GM13976 (cell line): ENCODE data around the gene DYNLL2.

Experiments used
- DNase-seq: peaks from one replicate; pipeline ENCODE4 v3.0.0; 2012; ENCODE audit warnings: low spot score
- in situ Hi-C: fragments of 300-500 bp; cut with MboI; formaldehyde crosslinking; loops from one replicate; pipeline ENCODE4 v1.12.0; 2022; ENCODE audit warnings: low sequenced_read_pairs, mixed read lengths, inconsistent platforms; ENCODE audit not compliant: unreplicated experiment
- TF ChIP-seq, protein P1 (sequence below): IDR thresholded peaks from 2 replicates; pipeline ENCODE4 v1.5.1; 2012; ENCODE audit warnings: borderline replicate concordance, mild to moderate bottlenecking; ENCODE audit not compliant: insufficient read depth; ENCODE audit errors: extremely low read depth, missing control alignments, control extremely low read depth

Gene DYNLL2

DNA sequence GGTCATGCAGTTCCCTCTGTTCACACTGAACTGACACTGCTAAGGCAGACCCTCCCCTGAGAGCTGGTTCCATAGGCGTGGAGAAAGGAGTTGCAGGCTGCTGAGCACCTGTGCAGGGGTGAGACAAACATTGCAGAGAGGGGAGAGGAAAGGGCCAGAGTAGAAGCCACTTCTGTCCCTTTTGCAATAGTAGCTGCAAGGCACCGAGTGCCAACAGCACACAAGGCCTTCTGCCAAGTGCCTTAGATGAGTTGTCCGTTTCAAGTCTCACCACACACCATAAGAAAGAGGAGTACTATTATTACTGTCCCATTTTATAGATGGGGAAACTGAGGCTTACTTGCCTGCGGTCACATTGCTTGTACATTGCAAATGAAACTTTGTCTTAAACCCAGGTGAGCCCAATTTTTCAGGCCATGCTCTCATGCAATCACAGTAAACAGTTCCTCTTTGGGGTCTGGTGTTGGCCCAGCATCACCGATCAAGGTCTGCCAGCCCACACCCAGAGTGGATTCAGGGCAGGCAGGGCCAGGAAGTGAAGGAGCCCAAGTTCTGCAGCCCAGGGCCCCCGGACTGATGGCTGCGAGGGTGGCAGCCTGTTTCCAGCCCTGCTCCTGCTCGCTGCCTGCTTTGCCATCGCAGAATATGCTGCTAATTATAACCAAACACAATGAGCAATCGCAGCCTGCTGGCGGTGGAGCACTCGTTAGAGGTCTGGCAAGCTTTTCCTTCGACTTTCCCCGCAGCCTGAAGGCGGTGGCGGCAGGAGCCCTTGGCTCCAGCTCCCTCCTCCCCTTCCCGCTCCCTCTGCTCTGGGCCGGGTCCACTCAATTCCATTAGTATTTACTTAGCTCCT lies 36.8 kb upstream of the DYNLL2 start:
- in situ Hi-C loops: no loop called here
- no peak for DNase-seq
- TF ChIP-seq, protein P1, sequence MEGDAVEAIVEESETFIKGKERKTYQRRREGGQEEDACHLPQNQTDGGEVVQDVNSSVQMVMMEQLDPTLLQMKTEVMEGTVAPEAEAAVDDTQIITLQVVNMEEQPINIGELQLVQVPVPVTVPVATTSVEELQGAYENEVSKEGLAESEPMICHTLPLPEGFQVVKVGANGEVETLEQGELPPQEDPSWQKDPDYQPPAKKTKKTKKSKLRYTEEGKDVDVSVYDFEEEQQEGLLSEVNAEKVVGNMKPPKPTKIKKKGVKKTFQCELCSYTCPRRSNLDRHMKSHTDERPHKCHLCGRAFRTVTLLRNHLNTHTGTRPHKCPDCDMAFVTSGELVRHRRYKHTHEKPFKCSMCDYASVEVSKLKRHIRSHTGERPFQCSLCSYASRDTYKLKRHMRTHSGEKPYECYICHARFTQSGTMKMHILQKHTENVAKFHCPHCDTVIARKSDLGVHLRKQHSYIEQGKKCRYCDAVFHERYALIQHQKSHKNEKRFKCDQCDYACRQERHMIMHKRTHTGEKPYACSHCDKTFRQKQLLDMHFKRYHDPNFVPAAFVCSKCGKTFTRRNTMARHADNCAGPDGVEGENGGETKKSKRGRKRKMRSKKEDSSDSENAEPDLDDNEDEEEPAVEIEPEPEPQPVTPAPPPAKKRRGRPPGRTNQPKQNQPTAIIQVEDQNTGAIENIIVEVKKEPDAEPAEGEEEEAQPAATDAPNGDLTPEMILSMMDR: no peak

DNA sequence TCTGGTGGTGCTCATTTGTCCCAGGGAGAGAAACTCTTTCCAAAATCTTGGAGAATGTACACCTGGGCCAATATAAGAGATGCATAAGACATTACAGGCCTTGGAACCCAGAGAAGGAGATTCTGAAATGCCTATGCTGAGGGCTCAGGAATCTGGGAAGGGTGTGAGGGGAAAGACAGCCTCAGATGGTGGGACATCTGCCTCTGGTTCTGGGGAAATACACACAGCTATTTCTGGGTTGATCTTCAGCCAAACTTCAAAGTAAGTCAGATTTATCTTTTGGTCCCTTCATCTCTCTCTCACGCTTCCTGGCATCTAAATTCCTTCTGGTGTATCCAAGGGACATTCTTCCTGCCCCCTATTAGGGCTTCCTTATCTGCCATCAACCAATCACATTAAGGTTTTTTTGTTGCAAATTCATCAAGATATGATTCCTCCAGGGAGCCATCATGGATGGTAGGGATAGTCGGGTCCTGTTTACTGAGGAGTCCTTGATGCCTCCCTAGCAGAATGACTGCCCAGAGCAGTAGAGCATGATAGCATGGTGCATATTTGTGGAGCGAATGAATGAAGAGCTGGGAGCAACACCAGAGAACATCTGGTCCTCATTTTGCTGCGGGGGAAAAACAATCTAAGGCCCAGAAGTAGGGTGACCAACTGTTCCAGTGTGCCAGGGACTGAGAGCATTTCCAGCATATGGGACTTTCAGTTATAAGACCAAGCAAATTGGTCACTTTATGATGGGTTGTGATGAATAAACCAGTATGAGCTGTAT lies 35.7 kb upstream of the DYNLL2 start:
- DNase-seq: no peak
- in situ Hi-C loops: no loop called here
- TF ChIP-seq, protein P1: no peak

DNA sequence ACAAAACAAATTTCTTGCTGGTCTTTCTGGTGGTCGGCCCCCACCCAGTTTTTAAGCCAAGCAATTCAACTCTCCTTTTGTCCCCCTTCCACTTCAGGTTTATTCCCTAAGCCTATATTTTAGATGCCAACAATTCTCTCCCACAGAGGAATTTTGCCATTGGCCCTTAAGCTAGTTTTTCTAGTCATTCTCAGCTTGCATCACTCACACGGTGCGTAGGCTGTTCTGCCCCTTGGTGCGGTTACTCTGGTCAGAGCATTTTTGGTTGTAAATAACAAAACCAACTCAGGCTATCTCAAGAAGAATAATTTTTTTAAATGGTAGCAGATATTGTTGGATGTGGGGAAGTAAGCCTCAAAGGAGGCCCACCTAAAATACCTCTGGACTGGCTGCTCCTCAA lies 33.7 kb upstream of the DYNLL2 start:
- in situ Hi-C loops: no loop called here
- TF ChIP-seq, protein P1: no peak

DNA sequence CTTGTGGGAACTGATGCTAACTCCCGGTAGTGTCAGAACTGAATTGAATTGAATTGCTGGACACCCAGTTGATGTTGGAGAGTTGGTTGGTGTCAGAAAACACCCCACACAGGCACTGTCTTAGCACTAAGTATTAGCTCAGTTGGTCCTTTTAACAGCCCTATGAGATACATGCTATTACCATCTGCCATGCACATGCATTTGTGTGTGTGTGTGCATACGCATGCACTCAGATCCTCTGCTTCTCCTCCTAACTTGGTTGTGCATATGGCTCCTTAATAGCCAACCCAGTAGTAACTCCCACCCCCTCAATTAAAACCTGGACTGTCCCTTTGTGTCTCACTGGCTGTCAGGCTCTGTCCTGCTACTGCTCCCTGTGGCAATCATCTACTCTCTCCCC lies 32.3 kb upstream of the DYNLL2 start:
- TF ChIP-seq, protein P1: no peak
- in situ Hi-C loops: no loop called here

More for the DNA sequence above, 33.7 kb upstream of the DYNLL2 start:
- no peak for DNase-seq

DNA sequence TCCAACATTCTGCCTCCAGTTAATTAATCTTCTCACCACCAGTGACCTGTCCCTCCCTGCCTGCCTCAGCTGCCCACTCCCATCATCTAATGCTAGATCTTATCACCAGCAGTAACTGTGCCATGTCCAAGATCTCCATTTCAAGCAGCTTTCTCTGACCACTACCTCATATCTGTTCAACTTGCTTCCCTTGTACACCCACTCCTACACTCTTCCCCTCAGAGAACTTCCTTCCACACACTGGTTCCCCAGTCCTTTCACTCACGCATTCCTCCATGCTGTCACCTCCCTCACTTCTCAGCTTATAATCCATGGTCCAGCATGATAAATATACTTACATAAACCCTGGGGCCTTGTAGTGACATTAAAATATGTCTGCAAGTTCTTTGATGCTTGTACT lies 31.8 kb upstream of the DYNLL2 start:
- in situ Hi-C loops: no loop called here
- TF ChIP-seq, protein P1: no peak

More for the DNA sequence above, 32.3 kb upstream of the DYNLL2 start:
- no peak for DNase-seq

DNA sequence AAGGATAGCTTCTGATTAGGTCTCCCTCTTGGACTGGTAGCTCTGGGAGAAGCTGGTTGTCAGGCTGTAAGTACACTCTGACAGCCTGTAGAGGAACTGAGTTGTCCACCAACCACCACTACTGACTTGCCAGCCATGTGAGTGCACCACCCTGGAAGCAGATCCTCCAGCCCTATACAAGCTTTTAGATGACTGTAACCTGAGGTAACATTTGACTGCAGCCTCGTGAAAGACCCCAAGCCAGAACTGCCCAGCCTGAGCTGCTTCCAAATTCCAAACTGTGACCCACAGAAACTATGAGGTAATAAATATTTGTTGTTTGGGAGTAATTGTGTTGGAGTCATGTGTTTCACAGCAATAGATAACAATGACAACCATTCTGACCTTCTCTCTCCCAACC lies 30.8 kb upstream of the DYNLL2 start:
- in situ Hi-C loops: no loop called here
- DNase-seq: no peak
- TF ChIP-seq, protein P1: no peak

More for the DNA sequence above, 31.8 kb upstream of the DYNLL2 start:
- DNase-seq: no peak
